HFF-Myc (cell line): Measurements from ENCODE around the gene THOC6.
"Not testable (repeated sequence)": the region's sequence is repeated elsewhere in the genome, so short reads cannot be mapped to it uniquely, and the experiment has no call there.

ENCODE experiments used
- DNase-seq: peaks from one replicate; pipeline ENCODE4 v3.0.0-alpha.2; 2011; ENCODE audit warnings: low read depth; ENCODE audit errors: extremely low read depth
- H3K4me3 ChIP-seq: replicated peaks from 2 replicates; pipeline ENCODE4 v1.5.1; 2011; ENCODE audit warnings: low read depth, mild to moderate bottlenecking, control low read depth, low read length
- TF ChIP-seq, protein P1 (sequence below): IDR thresholded peaks from 2 replicates; pipeline ENCODE4 v1.5.1; 2012; ENCODE audit warnings: mild to moderate bottlenecking, low read depth, low read length, control low read depth; ENCODE audit errors: missing control alignments

Gene THOC6

DNA sequence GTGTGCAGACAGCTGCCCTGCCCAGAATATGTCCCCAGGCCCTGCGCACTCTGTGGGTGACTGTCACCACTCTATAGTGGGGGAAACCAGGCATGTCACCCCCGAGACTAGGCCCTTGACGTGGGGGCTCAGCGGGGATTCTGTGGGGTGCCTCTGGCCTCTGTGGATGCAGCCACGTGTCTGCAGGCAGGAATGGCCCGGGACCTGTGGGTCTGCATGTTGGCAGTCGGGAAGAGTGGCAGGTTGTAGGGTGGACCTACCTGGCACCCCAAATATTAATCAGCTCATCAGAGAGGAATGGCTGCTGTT is 42.6 kb downstream of the THOC6 start:
- H3K4me3 ChIP-seq, result peak overlapping the region; percentile 30; the same call in 1 of the 2 replicates
- no peak for DNase-seq
- TF ChIP-seq, protein P1, sequence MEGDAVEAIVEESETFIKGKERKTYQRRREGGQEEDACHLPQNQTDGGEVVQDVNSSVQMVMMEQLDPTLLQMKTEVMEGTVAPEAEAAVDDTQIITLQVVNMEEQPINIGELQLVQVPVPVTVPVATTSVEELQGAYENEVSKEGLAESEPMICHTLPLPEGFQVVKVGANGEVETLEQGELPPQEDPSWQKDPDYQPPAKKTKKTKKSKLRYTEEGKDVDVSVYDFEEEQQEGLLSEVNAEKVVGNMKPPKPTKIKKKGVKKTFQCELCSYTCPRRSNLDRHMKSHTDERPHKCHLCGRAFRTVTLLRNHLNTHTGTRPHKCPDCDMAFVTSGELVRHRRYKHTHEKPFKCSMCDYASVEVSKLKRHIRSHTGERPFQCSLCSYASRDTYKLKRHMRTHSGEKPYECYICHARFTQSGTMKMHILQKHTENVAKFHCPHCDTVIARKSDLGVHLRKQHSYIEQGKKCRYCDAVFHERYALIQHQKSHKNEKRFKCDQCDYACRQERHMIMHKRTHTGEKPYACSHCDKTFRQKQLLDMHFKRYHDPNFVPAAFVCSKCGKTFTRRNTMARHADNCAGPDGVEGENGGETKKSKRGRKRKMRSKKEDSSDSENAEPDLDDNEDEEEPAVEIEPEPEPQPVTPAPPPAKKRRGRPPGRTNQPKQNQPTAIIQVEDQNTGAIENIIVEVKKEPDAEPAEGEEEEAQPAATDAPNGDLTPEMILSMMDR, result no peak

DNA sequence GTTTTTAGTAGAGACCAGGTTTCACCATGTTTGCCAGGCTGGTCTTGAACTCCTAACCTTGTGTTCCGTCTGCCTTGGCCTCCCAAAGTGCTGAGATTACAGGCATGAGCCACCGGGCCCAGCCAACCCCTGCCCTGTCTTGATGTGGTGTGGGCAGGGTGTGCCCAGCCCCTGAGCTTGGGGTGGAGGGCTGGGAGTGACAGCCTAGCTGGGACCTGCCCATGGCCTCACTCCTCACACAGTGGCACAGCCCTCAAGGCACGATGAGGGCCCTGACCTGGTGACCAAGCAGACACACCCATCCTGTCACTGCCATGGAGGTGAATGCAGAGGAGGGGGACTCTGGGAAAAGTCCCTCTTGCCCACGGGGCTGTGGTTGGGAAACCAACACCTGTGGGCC is 44.7 kb downstream of the THOC6 start:
- TF ChIP-seq, protein P1, result no peak
- DNase-seq, result no peak
- H3K4me3 ChIP-seq, result no peak overlapping the region

DNA sequence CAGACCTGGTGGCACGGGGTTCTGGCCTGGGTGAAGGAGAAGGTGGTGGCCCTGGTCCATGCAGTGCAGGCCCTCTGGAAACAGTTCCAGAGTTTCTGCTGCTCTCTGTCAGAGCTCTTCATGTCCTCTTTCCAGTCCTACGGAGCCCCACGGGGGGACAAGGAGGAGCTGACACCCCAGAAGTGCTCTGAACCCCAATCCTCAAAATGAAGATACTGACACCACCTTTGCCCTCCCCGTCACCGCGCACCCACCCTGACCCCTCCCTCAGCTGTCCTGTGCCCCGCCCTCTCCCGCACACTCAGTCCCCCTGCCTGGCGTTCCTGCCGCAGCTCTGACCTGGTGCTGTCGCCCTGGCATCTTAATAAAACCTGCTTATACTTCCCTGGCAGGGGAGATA is 45.3 kb downstream of the THOC6 start:
- not testable (repeated sequence) for DNase-seq, H3K4me3 ChIP-seq

DNA sequence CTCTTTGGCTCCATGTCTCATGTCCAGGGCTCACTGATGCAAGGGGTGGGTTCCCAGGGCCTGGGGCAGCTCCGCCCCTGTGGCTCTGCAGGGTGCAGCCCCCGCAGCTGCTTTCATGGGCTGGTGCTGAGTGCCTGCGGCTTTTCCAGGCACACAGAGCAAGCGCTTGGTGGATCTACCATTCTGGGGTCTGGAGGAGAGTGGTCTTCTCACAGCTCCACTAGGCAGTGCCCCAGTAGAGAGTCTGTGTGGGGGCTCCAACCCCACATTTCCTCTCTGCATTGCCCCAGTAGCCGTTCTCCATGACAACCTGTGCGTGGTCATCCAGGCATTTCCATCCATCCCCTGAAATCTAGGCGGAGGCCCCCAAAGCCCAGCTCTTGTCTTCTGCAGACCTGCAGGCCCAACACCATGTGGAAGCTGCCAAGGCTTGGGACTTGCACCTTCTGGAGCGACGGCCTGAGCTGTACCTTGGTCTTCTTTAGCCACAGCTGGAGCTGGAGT is 46.8 kb downstream of the THOC6 start:
- no peak for DNase-seq
- no peak overlapping the region for H3K4me3 ChIP-seq
- TF ChIP-seq, protein P1, result no peak

DNA sequence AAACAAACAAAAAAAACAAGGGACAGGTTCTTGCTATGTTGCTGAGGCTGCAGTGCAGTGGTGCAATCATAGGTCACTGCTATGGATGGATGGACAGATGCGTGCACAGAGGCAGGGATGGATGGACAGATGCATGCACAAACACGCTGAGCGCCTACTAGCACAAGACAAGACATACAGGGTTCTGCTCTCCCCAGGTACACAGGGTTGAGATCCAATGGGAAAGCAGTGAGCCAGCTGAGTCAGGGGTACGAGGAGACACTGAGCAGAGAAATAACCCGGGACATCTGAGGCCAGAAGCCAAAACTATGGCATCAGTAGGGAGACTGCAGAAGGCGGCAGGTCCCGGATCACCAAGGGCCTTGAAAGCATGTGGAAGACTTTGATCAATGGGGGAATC is 47.8 kb downstream of the THOC6 start:
- H3K4me3 ChIP-seq, result no peak overlapping the region
- no peak for DNase-seq
- TF ChIP-seq, protein P1, result no peak

GRCh38 chr16:3072148-3072547 is 48.3 kb downstream of the THOC6 start:
- DNase-seq, H3K4me3 ChIP-seq: not testable (repeated sequence)

GRCh38 chr16:3072576-3073263 is 48.9 kb downstream of the THOC6 start:
- H3K4me3 ChIP-seq, DNase-seq: not testable (repeated sequence)

GRCh38 chr16:3073448-3073847 is 49.6 kb downstream of the THOC6 start:
- no peak for DNase-seq
- TF ChIP-seq, protein P1, result no peak
- H3K4me3 ChIP-seq, result no peak overlapping the region
